Measurements from ENCODE around the gene DNAH5.
"Not testable (repeated sequence)": the region's sequence is repeated elsewhere in the genome, so short reads cannot be mapped to it uniquely, and the experiment has no call there.

The DNAH5 gene, protein sequence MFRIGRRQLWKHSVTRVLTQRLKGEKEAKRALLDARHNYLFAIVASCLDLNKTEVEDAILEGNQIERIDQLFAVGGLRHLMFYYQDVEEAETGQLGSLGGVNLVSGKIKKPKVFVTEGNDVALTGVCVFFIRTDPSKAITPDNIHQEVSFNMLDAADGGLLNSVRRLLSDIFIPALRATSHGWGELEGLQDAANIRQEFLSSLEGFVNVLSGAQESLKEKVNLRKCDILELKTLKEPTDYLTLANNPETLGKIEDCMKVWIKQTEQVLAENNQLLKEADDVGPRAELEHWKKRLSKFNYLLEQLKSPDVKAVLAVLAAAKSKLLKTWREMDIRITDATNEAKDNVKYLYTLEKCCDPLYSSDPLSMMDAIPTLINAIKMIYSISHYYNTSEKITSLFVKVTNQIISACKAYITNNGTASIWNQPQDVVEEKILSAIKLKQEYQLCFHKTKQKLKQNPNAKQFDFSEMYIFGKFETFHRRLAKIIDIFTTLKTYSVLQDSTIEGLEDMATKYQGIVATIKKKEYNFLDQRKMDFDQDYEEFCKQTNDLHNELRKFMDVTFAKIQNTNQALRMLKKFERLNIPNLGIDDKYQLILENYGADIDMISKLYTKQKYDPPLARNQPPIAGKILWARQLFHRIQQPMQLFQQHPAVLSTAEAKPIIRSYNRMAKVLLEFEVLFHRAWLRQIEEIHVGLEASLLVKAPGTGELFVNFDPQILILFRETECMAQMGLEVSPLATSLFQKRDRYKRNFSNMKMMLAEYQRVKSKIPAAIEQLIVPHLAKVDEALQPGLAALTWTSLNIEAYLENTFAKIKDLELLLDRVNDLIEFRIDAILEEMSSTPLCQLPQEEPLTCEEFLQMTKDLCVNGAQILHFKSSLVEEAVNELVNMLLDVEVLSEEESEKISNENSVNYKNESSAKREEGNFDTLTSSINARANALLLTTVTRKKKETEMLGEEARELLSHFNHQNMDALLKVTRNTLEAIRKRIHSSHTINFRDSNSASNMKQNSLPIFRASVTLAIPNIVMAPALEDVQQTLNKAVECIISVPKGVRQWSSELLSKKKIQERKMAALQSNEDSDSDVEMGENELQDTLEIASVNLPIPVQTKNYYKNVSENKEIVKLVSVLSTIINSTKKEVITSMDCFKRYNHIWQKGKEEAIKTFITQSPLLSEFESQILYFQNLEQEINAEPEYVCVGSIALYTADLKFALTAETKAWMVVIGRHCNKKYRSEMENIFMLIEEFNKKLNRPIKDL (N-terminal part only)

DNA sequence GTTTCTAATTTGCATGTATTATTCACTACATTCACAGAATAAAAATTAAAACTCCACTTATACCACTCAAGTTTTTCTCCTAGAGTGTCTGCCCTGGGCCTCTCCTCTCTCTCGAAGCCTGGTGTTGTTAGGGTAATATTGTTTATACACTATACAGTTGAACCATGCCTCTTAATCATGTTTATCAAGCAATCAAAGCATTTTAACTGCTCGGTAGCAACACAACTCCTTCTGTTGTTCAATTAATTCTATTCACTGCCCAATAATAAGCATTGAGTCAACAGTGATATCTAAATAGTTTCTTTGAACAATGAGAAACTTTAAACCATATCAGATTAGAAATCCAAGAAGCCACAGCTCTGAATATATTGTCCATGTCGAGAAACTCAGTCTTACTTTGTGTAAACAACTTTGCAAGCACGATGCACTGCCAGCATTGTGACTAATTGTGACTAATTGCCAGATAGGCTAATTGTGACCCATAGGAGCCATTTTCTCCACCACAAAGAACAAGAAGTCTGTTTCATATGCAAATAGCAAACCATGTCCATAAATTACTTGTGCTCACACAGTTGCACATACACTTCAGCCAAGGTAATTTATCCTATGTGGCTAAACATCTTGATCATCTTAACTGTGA, at the start of gene DNAH5:
Gene DNAH5 (minus strand): TSS at position 129 of the 640 bp plus-strand sequence. CDS start 250 bp downstream, outside the sequence.
- no peak for DNase-seq

DNA sequence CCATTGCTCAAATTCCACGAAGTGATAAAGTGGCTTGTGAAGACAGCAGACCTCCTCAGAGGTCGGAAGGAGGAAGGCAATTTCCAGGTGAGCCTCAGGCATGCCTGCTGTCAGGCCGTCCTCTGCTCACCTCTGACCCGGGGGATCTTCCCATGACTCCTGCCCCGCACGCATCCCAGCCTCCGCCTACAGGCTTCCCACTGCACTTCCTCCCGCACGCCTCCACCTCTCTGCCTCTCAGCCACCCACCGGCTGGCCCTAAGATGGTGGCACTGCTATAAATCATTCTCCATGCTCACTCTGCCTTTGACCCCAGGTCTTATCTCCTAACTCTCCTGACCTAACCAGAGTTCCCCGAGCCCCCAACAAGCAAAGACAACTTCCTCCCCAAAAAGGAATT, 49.4 kb upstream of the DNAH5 start:
- no peak for DNase-seq

DNA sequence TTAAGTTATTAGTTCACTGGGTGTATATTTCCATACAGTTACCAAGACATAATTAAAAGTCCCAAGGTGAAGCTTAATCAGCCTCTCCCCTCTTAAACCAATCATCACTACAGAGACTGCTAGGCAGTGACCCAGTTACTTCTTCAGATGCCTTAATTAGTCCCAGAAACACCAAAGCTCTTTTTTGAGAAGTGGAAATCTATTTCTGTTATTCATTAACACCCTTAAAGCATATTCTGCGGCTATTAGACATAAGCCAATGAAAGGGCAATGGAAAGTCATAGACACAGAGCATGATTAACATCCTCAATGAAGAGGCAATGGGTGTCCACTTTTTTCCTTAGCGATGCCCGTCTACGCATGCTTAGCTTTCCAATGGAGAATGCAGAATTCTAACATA, 48.3 kb upstream of the DNAH5 start:
- DNase-seq, result no peak

DNA sequence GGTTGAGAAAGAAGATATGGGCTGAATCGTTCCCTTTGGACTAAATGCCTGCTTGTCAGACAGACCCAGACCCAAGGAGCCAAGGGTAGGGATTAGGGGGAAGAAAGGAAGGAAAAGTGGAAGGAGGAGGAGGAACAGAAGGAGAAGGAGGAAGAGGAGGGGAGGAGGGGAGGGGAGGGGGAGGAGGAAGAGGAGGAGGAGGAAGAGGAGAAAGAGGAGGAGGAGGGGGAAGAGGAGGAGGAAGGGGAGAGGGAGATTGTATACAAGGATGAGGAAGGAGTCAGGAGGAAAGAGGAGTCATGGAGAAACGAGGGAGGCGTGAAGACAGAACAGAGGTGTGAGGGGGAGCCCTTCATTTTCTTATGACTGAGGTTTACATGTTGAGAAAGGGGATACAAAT, 46.9 kb upstream of the DNAH5 start:
- DNase-seq, result no peak

DNA sequence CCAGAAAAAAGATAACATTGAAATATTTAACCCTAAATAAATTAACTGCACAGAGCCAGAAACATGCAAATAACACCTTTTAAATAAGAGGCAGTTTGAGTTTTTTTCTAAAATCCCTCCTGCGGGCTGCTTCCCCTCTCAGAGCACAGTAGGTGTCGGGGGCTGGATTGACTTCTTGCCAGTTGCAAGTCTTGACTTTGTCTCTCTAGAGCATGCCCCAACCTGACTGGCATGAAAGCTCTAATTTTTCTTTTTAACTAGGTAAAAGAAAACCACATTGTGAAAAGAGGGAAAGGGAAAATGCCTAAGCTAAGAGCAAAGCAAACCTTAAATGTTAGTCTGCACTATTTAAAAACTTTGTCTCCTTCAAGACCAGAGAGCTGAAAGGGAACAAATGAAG, 46.4 kb upstream of the DNAH5 start:
- no peak for DNase-seq

DNA sequence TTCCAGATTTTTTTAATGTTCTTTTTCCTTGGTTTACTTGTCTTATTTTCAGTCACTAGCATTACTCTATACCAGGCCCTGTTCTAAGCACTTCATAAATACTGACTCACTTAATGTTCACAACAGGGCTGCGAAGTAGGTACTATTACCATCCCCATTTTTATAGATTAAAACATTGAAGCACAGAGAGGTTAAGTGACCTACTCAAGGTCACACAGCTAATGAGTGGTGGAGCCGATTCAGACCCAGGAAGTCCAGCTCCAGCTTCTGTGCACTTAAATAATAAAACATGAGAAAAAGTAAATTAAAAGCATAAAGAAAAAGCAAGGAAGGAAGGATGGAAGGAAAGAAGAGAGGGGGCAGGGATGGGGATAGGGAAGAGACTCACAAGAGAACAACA, 45.3 kb upstream of the DNAH5 start:
- DNase-seq, result no peak

DNA sequence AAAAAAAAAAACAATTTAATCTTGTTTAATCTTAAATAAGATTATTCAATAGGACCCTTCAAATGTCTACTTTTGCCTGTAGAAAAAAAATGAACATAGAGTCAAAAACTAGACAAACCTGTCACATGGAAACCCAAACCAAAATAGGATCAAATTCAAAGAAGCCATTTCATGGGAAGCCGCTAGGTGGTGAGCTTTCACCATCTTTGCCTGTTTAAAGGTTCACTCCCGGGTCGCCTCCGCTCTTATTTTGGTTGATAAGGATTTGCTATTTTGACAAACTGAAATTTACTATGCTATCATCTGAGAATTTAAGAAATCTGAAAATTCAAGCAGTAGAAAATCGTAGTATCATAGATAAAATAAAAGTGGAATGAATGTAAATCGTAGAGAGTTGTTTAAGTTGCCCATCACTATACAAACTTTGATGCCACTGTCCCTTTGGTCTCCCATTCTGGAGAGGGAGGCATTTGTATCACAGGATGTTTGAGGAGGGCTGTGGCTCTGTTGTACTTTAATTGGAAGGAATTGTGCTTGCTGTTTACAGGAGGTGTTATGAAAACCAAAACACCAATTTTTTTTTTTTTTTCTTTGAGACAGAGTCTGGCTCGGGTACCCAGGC, 43.5 kb upstream of the DNAH5 start:
- DNase-seq, result no peak

DNA sequence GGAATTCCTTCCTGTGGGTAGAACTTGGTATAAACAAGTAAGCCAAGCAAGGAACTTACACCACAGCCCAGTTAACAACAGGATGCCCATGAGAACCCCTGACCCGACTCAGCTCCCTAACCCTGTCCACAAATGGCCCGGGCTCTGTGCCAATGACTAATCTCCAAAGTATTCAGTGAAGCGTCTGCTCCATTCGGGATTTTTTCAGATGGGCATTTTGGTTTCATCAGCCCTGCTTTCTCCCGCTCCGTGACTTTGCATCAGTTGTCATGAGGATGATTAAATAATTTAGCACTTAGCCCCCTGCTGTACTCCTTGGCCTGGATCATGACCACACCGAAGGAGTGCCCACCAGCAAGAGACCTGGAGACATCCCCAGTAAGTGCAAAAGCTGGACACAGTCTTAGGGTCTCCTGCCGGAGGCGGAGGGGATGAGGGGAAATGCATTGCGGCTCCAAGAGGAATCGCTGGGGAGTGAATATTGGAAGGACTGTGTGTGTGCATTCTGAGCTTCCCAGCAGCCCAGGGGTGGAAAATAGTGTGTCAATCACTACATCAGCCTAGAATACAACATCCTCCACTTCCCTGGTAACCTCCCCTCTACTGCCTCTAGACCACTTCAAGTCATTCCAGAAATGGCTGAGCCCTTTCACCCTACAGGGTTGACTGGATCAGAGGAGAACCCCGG, 41.4 kb upstream of the DNAH5 start:
- no peak for DNase-seq

DNA sequence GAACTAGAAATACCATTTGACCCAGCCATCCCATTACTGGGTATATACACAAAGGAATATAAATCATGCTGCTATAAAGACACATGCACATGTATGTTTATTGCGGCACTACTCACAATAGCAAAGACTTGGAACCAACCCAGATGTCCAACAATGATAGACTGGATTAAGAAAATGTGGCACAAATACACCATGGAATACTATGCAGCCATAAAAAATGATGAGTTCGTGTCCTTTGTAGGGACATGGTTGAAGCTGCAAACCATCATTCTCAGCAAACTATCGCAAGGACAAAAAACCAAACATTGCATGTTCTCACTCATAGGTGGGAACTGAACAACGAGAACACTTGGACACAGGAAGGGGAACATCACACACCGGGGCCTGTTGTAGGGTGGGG, 40.4 kb upstream of the DNAH5 start:
- not testable (repeated sequence) for DNase-seq

DNA sequence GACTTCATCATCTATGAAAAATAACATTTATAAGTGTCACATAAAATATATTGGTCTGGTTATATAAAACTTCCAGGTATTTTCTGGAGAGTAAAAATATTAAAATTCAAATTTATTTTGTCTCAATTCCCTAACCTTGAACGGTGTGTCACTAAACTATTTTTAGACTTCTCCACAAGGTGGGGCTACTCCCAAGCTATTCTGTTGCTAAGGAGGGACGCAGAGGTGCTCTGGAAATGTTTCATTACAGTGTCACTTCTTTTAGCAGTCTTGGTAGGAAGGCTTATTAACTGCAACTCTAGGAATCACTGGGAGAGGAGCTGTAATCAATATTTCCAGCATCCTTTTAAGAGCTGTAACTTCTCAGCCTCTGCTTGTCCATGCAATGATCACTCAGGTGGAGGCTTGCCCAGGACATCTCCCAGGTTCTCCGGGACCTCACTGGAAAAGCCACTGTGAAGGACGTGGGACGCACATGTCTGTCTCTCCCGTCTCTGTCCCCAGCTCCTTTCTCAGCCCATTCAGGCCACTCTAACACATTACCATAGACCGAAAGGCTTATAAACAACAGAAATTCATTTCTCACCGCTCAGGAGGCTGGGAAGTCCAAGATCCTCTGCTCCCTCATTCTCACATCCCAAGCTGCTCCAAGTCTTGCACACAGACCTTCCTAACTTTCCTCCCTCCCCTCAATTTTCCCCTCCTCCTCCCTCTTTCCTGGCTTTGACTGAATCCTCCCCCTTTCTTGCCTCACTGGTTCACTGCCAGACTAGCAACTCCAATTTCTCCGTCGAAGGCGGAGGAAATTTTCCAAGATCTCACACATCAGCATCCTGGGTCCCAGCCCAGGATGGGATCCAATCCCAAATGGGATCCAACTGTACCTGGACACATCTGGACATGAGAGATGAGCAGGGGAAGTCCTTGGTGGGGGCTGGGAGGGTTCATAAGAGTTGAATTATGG, 32.7 kb upstream of the DNAH5 start:
- no peak for DNase-seq

DNA sequence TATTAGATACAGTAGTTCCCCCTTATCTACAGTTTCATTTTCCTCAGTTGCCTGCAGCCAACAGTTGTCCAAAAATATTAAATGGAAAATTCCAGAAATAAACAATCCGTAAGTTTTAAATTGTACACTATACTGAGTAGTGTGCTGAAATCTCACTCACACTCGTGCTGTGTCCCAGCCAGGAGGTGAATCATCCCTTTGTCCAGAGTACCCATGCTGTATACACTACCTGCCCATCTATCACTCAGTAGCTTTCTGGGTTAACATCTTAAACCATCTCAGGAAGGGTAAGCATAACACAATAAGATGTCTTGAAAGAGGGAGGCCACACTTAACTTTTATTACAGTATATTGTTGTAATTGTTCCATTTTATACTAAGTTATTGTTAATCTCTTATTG, 31.7 kb upstream of the DNAH5 start:
- no peak for DNase-seq

DNA sequence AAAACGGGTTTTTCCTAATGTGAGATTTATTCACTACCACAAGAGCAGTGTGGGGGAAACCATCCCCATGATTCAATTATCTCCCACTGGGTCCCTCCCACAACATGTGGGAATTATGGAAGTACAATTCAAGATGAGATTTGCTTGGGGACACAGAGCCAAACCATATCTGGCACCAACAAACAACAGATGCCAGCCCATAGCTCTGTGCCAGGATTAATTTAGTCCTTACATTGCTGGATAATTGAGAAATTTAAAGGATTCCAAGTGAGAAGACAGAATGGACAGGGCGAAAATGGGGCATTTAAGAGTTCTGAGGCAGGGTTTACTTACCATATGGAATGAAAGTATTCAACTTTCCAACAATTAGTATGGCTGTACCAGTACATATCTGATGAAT, 30.8 kb upstream of the DNAH5 start:
- no peak for DNase-seq

DNA sequence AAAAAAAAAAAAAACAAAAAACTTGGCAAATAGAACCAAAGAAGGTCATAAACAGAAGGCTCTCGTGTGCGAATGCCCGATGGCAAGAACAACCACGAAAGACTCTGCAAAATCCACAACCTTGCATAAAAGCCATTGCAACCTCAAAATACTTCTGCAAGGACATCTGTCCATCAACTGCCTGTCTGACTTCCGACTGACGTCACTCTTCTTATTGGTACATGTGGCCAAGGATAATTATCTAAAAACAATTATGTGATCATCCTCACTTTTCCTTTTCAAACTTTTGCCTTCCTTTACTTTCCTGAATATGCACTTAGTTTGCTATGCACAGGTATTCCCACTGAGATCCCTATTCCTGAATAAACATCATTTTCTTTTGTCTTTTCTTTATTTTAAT, 29.2 kb upstream of the DNAH5 start:
- DNase-seq, result no peak

DNA sequence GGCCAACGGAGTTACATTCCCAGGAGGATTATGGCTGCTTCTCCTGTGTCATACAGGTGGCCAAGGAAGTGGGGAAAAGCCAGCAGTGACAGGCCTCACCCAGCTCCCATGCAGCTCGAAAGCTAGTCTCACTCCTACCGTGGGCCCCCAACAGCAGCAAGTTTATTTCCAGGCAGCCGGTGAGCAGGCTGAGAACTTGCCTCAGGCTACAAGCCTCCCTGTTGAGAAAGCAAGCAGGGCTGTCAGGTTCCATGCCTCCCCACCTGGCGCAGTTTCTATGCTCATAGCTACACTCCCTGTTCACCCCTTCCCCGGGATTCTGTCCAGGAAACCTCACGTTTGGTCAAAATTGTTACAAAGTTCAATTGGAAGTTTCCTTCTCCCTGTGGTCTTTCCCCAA, 27.5 kb upstream of the DNAH5 start:
- DNase-seq, result no peak

DNA sequence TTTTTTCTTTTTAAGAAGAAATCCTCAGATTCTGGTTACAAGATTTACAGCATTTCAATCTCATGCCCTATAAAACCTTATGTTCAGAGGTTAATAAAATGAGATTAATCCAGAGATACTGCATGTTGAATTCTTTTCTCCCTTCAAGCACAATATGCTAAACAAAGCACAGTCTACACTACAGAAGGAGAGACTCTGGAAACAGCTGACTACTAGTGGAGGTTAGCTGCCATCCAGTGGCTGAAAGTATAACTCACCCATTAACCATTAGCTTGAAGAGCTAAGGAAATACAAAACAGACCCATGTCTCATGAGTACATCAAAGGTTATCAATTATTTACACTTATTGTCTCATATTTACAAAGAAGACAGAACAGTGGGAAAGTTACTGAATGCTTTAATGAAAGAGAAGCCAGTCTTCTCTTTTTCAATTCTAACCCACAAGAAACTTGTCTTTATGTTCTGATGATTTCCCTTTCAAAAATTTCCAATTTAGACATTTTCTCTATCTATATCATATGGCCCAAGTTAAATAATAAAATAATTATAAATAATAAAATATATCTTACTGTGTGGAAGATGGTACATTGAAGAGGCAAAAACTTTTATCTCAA, 12.7 kb upstream of the DNAH5 start:
- DNase-seq, result no peak

DNA sequence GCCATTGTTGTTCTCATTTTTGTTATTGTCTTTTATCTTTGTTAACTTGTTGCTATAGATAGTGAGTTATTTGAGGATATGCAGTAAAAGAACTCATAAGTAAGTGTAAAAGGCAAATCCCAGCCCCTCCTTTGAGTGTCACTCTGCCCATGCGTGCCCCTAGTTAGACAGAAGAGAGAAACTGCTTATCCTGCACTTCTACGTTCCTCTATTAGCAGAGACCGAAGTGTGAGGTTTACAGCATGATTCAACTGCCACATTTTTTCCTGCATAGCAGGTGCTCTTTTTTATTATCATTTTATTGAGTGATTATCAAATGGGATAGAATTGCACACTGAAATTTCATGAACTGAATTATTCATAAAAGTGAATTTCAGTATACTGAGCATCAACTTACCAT, 12.0 kb upstream of the DNAH5 start:
- DNase-seq, result no peak

DNA sequence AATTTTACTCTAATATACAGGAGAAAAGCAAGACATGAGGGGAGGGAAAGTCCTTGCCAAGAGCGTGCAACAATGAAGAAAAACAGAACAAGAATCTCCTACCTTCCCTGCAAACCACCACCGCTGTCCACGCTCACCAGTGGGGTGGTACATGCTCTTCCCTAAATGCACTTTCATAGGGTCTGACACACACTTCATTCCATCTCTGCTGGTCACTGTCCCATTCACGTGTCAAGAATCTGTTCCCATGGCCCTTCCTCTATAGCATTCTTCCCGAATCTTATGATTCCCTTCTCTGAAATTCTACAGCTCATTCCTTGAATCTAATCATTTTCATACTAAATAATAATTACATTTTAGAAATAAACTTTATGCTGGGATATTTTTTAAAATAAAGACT, 11.4 kb upstream of the DNAH5 start:
- DNase-seq, result no peak

DNA sequence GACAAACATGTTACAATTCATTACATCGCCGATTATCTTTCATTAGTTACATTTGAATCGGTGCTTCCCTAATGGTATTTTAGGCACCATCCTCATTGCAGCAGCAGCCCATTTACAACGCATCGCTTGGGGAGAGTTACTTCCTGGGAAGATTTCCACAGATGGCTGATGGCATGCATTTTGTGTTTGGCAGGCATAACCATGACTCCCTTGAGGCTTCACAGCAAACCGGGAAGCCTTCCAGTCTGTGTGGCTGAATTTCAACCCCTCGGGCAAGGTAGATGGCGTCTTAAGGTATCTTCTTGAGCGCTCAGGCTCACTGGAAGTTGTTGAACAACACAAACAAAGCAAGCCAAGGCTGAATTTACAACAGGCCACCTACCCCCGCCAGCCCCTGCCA, 1.6 kb upstream of the DNAH5 start:
- DNase-seq, result no peak

DNA sequence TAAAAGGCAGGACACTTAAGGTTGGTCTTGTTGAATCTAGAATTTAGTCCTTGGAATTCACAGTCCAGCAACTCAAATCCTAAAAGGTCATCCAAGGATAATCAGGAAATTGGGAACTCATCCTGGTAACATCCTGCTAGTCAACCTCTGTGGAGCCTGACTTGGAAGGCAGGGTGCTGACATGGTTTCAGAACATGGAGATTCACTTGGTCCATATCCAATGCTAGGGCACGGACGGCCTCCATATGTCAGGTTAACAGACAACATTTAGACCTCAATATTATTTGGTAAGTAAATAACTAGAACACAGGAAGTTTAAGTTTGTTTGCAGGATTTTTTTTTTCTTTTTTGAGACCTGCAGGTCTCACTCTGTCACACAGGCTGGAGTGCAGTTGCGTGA, 783 bp upstream of the DNAH5 start:
- DNase-seq, result no peak

DNA sequence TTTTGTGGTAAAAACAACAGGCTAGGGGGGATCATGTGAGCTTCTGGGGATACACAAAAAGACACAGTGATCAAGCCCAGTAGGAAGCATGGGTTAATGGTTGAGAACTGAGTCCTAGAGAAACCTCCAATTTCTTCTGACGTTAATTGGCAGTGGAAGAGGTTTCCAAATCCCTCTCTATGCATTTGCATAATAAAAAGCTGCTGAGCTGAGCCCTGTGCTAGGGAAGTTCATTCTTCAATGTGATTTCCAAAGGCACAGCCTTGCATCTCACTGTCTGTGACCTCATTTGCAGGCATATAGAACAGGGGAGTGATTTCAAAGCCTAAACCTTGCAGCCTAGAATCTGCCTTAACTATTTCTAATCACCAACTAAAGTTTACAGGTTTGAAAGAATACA, 812 bp downstream of the DNAH5 start:
- no peak for DNase-seq
